HS-27A (cell line): ENCODE results near the gene BZW1.

Experiments used
- DNase-seq: peaks from one replicate; pipeline ENCODE4 v3.0.0-alpha.2; 2012; ENCODE audit warnings: low read depth, missing footprints

Gene BZW1

GRCh38 chr2:200811333-200812121, at the start of gene BZW1:
TSS of gene BZW1 (plus strand) at chr2:200811910. CDS start at chr2:200813218, 1,308 bp downstream.
- DNase-seq = peak; percentile 96

GRCh38 chr2:200762127-200762526, 49.6 kb upstream of the BZW1 start:
- DNase-seq = no peak

- DNase-seq = no peak
These were observed 48.3 kb upstream of the BZW1 start for GRCh38 chr2:200763422-200763821.

- DNase-seq = peak; percentile 83
These were observed 46.4 kb upstream of the BZW1 start for GRCh38 chr2:200765139-200765951.

- no peak for DNase-seq
These were observed 45.6 kb upstream of the BZW1 start for GRCh38 chr2:200765995-200766660.

GRCh38 chr2:200767111-200767885, 44.4 kb upstream of the BZW1 start:
- no peak for DNase-seq

GRCh38 chr2:200770847-200771246, 40.9 kb upstream of the BZW1 start:
- DNase-seq = no peak

- no peak for DNase-seq
These were observed 39.1 kb upstream of the BZW1 start for GRCh38 chr2:200772620-200773019.

GRCh38 chr2:200773083-200773482, 38.6 kb upstream of the BZW1 start:
- no peak for DNase-seq

GRCh38 chr2:200774920-200775319, 36.8 kb upstream of the BZW1 start:
- no peak for DNase-seq

- DNase-seq = no peak
These were observed 34.4 kb upstream of the BZW1 start for GRCh38 chr2:200777275-200777674.

- DNase-seq = no peak
These were observed 33.7 kb upstream of the BZW1 start for GRCh38 chr2:200778038-200778437.

GRCh38 chr2:200779214-200779613, 32.5 kb upstream of the BZW1 start:
- DNase-seq = no peak

GRCh38 chr2:200781616-200782015, 30.1 kb upstream of the BZW1 start:
- no peak for DNase-seq

GRCh38 chr2:200782251-200782650, 29.5 kb upstream of the BZW1 start:
- no peak for DNase-seq

GRCh38 chr2:200784215-200784614, 27.5 kb upstream of the BZW1 start:
- no peak for DNase-seq

- DNase-seq = no peak
These were observed 25.3 kb upstream of the BZW1 start for GRCh38 chr2:200786423-200786822.

- DNase-seq = peak; percentile 86
These were observed 24.9 kb upstream of the BZW1 start for GRCh38 chr2:200786826-200787225.

- peak; percentile 94 for DNase-seq
These were observed 24.2 kb upstream of the BZW1 start for GRCh38 chr2:200787351-200788120.

- DNase-seq = no peak
These were observed 23.5 kb upstream of the BZW1 start for GRCh38 chr2:200788121-200788718.

GRCh38 chr2:200790185-200790584, 21.5 kb upstream of the BZW1 start:
- DNase-seq = no peak
